HG03139 (cell line): ENCODE measurements around the gene MAP3K2.

ENCODE experiments used
- ATAC-seq: cut with Tn5 transposase; IDR thresholded peaks from one replicate; pipeline ENCODE4 v1.9.1; 2021; ENCODE audit not compliant: unreplicated experiment

The MAP3K2 gene

GRCh38 chr2:127407661-127408003 lies 19.9 kb upstream of the MAP3K2 start:
- ATAC-seq, result peak; percentile 15

- ATAC-seq, result no peak
Measured at GRCh38 chr2:127407091-127407490, 19.3 kb upstream of the MAP3K2 start.

- no peak for ATAC-seq
Measured at GRCh38 chr2:127406454-127406853, 18.7 kb upstream of the MAP3K2 start.

DNA sequence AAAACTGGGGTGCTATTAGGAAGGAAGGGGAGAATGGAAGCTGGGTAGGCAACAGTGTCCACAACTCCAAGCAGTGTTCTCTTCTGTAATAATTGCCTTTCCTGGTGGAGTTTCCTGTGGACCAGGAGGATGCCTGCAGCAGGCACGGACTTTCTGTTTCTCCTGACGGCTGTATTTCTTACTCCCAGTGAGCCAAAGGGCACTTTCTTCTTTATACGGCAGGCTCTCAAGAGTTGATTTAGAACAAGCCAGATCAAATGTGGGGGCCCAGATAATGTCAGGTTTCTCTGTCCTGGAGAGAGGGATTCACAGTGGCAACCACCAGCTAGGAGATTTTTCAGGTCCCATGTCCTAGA lies 17.5 kb upstream of the MAP3K2 start:
- no peak for ATAC-seq

DNA sequence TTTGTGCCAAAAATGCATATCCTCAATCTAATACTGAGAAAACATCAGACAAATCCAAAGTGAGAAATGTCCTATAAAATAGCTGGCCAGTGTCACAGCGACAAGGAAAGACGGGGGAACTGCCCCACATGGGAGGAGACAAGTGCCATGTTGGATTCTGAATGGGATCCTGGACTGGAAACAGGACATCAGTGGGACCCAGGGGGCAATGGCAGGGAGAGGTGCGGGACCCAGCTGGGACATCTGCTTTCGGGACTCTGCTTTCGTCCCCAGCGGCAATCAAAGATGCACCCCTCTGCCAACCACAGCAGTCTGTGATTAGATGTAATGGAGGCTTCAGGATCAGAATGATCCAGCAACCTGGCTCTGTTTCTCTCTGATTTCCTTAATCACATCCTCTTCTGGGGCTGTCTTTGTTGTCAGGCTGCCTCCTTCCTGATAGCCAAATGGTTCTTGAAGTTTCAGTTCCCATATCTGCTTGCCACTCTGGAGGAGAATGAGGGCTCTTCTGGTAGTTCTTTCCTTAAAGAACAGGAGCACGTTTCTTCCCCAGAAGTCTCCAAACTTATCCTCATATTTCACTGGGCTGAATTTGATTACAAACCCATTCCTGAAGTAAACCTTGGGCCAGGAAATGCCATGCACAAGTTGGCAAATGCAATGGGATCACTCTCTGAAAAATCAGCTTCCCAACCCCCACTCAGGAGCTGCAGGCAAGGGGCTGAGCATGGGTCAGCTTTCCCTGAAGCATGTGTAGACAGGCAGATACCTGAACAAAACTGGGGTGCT lies 16.9 kb upstream of the MAP3K2 start:
- ATAC-seq, result no peak

- ATAC-seq, result no peak
Measured at GRCh38 chr2:127403460-127403859, 15.7 kb upstream of the MAP3K2 start.

- no peak for ATAC-seq
Measured at GRCh38 chr2:127401757-127402695, 14.3 kb upstream of the MAP3K2 start.

DNA sequence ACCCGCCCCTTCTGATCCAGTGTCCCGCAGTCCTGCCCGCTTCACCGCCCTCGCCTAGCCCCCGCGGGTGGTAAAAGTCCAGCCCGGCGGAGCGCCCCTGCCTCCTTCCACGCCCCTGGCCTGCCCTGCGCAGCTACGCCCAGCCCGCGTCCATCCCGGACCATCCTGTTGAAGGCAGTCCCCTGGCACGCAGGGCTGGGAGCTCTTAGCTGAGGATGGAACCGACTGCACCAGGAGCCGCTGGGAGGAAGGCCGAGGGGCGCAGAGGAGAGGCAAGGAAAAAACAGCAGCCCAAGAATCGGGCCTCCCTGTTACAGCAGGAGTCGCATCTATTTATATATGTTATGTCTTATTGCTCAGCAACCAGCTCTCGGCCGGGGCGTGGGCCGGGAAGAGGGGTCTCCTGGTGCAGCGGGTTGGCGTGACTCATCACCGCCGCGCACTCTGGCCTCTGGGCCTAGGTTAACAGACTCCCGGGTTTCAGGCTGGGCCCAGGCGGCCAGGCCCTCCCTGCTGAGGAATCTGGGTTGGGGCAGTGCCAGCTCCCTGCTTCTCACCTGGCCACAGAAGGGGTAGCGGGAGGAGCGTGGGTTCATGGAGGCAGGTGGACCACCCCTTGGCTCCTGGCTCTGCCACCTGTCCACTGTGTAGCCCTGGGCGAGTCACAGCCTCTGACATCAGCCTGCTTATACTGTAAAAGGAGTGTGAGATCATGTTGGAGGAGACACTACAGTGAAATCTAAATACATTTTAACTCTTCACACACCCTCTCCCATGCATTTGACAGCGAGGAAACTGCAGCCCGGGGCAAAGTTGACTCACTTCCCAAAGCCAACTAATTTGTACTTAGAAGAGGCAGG lies 13.4 kb upstream of the MAP3K2 start:
- no peak for ATAC-seq

- ATAC-seq, result no peak
Measured at GRCh38 chr2:127400533-127400896, 12.7 kb upstream of the MAP3K2 start.

DNA sequence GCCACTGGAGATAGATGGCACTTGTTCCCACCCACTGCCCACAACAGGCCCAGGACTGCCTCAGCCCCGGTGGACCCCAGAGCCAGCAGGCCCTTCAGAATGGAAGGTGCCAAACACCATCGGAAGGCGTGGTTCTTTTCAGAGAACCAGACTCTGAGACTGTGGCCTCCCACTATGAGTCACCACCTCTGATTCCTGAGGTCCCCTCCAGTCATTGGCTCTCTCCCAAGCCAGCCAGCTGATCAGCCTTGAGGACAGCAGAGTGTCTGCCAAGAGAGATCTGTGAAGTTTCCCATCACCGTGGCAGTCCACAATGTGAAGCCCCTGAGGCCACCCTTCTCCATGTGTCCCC lies 10.4 kb upstream of the MAP3K2 start:
- ATAC-seq, result peak; percentile 89

DNA sequence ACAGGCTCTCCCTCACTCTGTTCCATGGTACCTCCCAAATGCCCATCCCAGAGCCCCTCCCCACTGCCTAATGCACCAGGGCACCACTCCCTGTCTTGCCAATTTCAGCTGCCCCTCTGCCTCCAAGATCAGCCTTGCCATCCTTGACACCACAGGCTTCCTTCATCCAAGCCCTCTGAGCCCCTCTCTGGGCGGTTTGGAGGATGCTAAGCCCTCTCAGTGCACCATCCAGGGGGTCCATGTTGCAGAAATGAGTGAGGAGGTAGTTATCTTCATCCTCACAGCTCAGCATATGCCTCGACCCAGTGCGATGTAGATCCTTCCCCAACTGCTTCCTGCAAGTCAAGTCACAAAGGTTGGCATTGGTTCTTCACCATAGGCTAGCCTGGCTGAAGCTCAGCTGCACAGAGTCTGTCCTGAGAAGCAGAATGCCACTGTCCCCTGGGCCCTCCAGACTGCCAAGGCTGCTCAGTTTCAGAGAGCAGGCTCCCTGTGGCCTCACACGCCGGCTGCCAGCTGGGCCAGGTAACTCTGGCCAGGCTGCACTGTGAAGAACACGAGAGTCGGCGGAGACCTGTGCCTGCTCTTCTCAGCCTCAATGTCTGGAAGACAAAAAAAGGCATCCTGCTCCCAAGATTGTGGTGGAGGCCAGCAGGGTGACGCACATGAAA lies 9.9 kb upstream of the MAP3K2 start:
- no peak for ATAC-seq

DNA sequence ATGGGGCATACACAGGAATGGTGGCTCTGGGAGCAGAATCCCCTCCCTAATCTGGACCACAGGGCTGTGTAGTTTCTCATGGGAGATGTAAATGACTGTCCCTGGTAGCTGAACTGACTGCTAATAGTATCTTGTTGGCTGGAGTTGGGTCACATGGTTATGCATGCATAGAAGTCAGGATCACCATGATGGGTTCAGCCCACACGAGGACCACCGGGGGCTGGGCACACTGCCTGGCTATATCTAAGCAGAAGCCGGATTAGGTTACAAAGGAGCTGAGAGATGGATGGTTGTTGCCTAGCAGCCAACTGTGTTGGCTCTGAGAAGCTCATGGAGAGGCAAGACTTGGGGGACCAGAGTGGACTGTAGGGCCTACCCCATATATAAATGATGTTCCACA lies 6.7 kb upstream of the MAP3K2 start:
- no peak for ATAC-seq

DNA sequence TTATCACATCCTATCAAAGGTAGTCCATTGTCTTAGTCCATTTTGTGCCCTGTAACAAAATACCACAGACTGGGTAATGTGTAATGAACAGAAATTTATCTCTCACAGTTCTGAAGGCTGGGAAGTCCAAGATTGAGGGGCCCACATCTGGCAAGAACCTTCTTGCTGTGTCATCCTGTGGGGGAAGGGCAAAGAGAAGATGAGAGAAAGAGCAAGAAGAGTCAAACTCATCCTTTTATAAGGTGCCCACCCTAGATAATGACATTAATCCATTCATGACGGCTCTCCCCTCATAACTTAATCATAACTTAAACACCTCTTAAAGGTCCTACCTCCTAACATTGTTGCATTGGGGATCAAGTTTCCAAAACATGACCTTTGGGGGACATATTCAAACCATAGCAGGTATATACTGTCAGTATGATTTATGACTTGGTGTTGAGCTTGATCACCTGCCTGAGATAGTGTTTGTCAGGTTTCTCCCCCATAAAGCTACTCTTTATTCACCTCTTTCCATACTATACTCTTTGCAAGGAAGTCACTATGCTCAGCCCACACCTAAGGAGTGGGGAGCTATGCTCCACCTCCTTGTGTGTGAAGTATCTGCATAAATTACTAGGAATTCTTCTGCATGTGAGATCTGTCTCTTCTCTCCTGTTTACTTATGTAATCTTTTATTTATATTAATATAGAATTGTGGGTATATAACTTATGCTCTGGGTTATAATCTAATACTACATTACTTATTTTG lies 5.2 kb upstream of the MAP3K2 start:
- no peak for ATAC-seq

DNA sequence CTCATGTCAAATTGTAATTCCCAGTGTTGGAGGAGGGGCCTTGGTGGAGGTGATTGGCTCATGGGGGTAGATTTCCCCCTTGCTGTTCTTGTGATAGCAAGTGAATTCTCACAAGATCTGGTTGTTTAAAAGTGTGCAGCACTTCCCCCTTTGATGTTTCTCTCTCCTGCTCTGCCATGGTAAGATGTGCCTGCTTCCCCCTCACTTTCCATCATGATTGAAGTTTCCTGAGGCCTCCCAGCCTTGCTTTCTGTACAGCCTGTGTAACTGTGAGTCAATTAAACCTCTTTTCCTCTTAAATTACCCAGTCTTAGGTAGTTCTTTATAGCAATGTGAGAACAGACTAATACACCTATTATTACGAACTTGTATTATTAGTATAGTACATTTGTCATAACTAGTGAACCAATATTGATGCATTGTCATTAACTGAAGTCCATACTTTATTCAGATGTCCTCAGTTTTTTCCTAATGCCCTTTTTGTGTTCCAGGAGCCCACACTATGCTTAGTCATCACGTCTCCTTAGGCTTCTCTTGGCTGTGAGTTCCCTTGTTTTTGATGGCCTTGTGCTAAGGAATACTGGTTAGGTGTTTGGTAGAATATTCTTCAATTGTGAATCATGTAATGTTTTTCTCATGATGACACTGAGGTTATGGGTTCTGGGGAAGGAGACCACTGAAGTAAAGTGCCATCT lies 4.5 kb upstream of the MAP3K2 start:
- no peak for ATAC-seq

GRCh38 chr2:127389778-127390435 lies 2.1 kb upstream of the MAP3K2 start:
- ATAC-seq, result no peak

- peak; percentile 12 for ATAC-seq
Measured at GRCh38 chr2:127388423-127389164, 819 bp upstream of the MAP3K2 start.

GRCh38 chr2:127386764-127387654 lies 766 bp downstream of the MAP3K2 start:
- peak; percentile 60 for ATAC-seq
